GM19468 (cell line): ENCODE results near the gene RHBDL3.
"Not testable (repeated sequence)": the region's sequence is repeated elsewhere in the genome, so short reads cannot be mapped to it uniquely, and the experiment has no call there.

Source experiments
- ATAC-seq: cut with Tn5 transposase; IDR thresholded peaks from one replicate; pipeline ENCODE4 v1.9.1; 2021; ENCODE audit warnings: mild to moderate bottlenecking, moderate library complexity, moderate number of reproducible peaks; ENCODE audit not compliant: unreplicated experiment; ENCODE audit errors: extremely low read depth

The RHBDL3 gene

DNA sequence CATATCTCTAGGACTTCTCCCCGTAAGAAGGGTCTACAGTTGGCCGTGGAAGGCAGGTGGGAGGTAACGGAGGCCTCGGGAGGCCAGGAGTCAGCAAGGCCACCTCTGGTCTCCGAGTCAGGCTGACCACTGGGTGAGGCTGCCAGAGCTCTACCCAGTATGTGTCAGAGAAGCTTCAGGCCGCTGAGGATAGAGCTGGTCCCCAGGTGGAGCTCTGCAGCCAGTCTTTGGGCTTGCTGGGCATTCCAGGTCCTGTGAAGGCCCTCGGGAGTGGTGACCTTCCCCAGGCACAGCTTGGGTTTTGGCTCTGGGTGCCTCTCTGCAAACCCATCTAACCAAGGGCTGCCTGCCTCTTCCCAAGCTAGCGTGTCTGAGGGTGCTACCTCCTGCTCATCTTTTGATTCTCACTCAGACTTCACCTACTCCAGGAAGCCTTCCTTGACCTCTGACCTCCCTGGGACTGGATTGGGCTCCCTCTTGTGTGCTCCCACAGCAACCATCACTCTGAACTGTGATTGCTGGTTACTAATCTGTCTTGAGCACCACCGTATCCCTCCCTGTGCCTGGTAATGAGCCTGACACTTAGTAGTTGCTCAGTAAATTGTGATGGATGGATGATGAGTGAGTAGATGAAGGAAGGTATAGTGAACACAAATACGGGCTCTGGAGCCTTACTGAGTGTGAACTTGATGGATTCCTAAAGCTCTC lies 22.3 kb downstream of the RHBDL3 start:
- no peak for ATAC-seq

DNA sequence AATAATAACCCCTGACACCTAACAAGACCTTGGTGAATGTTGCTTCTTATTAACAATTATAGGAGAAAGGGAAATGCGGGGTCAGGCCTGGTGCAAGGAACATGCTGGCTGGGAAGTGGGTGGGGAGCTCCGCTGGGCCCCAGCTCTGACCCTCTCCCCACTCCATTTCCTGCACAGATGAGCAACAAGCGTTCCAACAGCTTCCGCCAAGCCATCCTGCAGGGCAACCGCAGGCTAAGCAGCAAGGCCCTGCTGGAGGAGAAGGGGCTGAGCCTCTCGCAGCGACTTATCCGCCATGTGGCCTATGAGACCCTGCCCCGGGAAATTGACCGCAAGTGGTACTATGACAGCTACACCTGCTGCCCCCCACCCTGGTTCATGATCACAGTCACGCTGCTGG lies 23.0 kb downstream of the RHBDL3 start:
- ATAC-seq = no peak

DNA sequence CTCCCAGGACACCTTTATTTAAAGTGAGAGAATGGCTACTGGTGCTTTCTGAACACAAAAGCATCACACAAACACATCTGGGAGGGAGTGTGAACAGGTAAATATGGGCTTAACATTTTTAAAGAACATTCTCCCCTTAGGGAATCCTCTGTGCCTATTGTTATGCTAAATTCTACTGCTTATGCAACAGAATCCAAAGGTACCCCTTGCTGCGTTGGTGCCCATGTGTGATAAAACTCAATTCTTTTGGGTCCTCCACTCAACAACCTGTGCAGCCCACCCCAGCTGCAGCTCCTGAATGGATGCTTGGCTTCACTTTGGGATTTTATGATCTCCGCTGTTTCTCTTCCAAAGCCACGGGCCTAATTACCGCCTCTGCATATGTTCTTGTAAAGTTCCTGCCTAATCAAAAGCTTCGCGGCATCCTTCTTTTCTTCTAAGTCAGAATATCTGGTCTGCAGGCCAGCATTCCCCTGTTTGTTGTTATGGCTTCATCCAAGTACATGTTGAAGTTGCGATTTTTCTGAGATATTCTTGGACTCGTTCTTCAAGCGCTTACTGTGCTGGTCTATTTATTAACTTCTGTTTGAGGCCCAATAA lies 23.9 kb downstream of the RHBDL3 start:
- ATAC-seq = no peak

DNA sequence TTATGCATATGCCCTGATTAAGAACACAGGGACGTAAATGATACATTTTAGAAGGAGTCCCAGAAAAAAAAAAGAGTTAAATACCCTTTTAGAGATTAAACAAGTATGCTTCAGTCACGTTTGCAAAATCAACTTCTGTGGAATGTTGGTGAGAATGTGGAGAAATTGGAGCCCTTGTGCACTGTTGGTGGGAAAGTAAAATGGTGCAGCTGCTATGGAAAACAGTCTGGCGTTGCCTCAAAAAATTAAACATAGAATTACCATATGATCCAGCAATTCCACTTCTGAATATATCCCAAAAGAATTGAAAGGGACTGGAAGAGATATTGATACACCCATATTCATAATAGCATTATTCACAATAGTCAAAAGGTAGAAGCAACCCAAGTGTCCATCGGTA lies 26.5 kb downstream of the RHBDL3 start:
- ATAC-seq = no peak

DNA sequence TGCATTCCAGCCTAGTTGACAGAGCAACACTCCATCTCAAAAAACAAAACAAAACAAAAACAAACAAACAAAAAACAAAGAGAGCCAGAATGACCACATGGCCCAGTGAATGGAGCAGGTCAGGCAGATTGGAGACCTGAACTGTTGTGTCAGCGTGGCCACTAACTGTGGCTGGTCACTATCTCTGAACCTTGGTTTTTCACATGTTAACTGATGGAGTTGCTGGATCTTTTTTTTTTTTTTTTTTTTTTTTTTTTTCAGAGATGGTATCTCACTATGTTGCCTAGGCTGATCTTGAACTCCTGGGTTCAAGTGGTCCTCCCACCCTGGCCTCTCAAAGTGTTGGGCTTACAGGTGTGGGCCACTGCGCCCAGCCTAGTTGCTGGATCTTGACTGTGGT lies 31.8 kb downstream of the RHBDL3 start:
- ATAC-seq = no peak

DNA sequence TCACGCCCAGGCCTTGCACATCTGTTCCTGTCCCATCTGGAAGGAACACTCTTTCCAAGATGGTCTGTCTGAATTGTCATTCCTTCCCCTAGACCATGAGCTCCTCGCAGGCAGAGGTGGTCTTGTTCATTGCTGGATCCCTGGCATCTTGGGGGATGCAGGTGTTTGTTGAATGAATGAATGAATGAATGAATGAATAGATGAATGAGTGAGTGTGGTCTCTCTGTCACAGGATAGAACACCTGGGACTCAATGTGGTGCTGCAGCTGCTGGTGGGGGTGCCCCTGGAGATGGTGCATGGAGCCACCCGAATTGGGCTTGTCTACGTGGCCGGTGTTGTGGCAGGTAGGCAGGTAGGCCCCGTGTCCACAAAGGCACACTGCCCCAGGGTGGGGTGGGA lies 32.2 kb downstream of the RHBDL3 start:
- no peak for ATAC-seq

DNA sequence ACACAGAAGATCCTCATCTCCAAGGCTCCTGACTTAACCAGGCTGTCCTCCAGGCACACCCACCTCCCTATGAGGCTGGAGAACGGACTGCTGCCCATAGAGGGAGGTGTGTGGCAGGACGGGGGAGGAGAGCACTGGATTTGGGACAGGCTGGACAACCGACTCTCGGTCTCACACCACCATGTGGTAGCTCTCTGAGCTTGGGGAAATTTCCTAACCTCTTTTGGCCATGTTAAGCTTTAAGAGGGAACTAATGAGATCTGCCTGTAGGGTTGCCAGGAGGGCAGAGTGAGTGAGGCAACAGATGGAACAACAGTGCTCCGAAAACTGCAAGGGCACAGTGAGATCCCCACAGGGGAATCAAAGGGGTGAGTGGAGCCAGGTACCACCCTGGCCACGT lies 32.7 kb downstream of the RHBDL3 start:
- no peak for ATAC-seq

DNA sequence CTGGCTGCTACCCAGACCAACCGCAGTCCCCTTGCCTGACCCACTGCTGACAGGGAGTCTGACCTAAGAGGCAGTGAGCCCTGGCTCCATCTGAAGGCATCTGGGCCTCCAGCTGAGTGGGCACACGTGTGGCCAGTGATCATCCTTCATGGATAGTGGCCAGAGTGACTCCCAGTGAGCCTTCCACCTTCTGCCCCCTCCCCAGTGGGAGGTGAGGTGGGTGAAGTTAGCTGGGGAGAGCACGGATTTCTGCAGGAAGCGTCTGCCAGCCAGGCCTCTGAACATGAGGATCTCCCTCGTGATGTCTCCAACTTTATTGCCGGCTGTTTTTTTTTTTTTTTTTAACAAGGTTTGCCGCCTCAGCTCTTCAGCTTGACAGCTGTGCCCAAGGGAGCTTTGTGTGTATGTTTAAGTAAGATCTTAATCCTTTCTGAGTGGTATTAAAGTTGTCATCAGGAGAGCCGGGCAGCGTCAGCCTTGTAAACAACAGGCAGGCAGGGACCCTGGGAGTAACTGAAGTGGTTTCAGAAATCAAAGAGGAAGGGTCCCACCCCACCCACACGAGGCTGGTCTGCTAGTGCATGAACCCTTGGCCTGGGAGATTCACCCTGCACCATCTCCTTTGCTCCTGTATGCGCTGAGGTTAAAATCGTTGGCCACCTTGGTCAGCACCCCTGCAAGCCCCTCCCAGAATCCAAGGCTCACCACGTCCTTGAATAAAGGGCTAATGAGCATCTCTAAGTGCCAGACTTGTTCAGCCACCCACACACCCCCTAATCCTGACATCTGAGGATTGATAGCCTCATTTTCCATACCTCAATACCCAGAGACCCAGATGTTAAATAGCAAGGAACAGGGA lies 33.3 kb downstream of the RHBDL3 start:
- no peak for ATAC-seq

DNA sequence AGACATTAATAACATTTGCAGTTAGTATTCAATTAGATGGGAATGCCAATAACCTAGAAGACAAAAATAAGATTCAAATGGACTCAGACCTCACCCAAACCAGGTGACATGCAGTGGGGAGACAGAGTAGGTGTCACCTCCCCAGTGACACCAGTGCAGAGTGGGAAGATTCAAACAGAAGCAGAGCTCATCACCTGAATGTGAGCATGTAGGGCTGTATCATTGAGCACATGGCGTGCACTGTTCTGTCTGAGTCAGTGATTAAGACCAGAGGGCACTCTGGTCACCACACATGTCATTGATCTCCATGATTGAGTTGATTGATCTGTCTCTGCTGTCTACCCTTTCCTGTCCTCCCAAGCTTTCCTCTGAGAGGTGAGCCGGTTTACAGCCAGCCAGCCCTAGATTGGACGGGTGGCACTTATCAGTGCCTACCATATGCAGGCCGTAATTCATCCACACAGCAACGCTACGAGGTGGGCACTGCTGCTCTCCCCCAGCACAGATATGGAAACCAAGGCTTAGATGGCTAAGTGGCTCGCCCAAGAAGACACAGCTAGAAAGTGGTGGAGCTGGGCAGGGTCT lies 34.0 kb downstream of the RHBDL3 start:
- ATAC-seq = no peak

DNA sequence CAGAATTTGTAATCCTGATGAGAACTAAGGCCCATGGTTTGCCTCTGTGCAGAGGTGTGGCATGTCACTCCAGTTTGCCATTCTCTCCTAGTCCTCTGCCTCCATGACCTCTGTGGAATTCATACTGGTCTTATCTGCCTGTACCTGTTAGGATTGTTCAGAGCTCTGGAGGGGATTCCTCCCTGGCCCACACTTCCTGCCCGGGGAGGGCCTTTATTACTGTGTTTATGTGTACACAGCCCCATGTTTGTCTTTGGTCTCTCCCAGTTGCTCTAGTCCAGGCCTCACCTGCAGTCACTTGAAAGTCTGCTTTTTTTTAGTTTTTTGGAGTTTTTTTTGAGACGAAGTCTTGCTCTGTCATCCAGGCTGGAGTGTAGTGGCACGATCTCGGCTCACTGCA lies 36.4 kb downstream of the RHBDL3 start:
- no peak for ATAC-seq

DNA sequence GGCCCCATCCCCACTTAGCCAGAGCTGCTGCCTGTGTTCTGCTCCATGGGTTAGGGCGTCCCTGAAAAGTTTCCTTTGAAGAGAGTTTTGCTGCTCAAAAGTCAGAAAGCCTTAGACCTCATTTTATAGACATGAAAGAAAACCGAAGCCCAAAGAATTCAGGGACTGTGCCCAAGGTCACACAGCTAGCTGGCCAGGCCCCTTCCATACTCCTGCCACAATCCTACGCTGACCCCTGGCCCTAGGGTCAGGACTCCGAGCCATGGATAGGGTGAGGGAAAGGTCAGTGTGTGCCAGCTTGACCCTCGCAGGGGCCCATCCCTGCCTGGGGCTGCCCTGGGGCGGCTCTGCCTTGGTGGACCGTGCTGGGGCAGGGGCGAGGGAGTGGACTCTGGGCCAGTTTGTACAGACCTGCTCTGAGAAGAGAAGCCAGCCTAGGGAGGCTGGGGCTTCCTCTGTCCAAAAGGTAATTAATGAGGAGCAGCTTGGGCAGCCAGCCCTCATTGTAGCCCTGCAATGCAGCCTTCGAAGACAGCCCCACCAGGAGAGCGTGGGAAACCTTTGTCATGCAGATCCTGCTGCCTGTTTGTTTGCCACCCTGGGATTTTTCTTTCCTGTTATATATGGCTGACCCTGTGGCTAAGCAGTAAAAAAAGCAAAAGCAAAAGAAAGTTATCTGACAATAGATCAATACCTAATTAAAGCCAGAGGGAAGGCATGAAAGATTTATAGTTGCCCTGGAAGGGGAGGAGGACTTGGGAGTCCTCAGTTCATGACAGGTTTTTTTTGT lies 37.4 kb downstream of the RHBDL3 start:
- no peak for ATAC-seq

DNA sequence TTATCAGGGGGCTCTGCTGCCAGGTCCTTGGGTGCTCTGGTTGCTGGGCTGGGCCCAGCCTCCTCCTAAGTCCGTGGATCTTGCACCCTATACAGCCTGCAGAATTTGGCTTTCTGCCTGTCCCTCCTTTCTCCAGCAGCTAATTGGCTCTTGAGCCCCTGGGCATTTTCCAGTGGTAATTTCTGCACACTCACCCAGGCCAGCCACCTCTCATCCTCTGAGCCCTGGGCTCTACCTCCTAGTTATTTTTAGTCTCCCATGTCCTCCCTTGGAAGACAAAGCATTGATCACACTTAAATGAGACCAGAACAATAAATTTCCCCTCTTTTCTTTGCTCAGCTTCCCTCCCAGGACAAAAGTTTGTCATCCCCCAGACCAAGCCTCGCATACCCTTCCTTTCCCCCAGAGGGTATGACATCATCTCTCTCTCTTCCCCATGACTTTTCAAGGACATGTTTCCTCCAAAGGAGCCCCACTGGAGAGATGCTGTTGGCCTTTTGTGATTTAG lies 38.2 kb downstream of the RHBDL3 start:
- ATAC-seq = no peak

DNA sequence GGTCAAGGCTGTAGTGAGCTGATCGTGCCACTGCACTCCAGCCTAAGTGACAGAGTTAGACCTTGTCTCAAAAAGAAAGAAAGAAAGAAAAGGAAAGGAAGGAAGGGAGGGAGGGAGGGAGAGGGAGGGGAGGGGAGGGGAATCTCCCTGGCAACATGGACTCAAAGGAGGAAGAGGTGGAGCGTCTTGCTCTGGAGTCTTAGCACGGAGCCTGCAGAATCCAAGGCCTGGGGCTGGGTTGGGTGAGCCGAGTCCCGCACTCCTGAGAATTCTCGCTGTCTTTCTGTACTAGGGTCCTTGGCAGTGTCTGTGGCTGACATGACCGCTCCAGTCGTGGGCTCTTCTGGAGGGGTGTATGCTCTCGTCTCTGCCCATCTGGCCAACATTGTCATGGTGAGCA lies 39.4 kb downstream of the RHBDL3 start:
- no peak for ATAC-seq

DNA sequence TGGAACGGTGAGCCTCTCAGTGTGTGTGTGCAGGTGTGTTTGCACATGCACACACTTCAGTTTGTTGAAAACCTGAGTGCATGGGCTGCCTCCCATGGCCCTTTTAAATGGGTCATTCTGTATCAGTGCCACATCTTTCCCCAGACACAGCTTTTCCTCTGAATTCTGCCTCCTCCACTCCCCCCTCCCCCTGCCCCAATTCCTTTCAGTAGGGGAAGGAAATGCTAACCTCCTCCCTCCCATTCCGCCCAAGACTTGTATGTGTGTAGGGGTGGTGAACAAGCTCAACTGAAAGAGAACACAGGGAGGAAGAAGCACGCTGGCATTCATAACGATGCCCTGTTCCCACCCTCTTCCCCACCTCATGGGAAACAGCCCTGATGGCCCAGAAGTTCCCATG lies 42.0 kb downstream of the RHBDL3 start:
- ATAC-seq = no peak

DNA sequence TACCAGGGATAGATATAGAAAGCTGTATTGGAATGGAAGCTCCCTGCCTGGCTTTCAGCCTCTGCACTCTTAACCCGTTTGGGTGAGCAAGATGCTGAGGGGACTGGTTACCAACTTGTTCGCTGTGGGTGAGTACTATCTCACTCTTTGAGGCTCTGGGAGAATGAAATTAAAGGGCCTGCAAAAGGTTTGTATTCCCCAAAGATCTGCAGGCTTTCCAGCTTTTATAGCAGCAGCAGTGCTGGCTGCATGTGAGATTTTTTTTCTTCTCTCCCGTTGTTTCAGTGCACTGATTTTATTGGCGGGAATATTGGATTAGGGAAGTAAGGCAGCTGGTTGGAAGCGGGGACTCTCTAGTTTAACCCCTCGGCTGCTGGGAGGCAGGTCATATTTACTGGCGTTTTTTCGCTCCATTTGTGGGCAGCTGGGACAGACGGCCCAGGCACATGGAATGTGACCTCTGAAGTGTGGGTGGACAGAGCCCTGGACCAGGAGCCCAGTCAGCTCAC lies 45.5 kb downstream of the RHBDL3 start:
- ATAC-seq = no peak

DNA sequence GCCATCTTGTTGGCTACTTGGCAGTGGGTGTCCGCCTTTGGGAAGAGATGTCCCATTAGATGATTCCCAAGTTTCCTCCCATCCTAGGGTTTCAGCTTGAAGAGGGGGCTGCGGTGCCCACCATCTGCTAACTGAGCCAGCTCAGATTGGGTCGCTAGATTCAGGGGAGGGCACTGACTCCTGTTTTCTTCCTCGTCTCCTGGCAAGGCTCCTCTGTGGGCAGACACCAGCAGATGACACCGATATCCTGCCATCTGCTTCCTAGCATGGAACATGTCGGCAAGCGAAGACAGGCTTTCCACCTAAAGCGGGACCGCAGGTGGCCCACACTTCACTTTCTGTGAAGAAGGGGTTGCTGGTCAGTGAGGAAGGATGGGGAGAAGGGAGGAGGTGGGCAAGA lies 49.0 kb downstream of the RHBDL3 start:
- no peak for ATAC-seq

DNA sequence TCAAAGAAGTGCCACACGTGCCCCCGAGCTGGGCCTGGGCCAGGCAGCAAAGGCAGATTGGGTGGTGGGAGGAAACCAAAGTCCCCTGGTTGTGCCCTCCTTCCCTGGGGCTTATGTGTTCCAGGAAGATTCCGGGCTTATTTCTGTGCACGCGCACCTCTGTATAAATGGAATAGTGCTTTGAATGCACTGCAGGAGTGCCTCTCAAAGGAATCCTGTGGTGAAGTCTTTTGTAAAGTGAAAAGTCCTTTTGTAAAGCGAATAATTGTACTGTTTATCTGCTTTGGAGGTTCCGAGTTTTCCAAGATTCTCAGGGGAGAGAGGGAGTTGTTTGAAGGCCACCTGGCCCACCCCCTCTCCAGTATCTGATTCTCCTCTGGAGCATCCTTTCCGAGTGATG lies 49.5 kb downstream of the RHBDL3 start:
- no peak for ATAC-seq

DNA sequence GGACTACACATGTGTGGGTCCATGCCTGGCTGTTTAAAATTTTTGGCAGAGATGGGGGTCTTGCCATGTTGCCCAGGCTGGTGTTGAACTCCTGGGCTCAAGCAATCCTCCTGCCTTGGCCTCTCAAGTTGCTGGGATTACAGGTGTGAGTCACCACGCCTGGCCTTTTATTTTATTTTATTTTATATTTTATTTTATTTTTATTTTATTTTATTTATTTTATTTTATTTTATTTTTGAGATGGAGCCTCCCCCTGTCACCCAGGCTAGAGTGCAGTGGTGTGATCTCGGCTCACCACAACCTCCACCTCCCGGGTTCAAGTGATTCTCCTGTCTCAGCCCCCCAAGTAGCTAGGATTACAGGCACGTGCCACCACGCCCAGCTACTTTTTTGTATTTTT lies 51.0 kb downstream of the RHBDL3 start:
- ATAC-seq = not testable (repeated sequence)

DNA sequence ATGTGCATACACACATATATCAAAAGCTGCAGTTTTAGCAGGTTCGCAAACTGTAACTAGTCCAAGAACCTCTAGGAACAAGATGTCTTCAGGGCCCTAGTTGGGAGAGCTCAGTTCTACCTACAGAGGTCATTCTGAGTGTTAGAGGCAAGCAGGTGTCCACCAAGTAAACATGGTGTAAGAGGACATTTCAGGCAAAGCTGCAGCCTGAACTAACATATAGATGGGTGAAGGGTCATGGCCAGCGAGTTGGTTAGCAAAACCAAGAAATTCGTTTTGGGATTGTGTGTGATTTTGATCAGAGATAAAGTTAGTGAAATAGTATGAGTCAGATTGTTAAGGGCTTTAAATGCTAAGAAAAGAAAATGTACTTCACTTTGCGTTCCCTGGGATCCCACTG lies 51.7 kb downstream of the RHBDL3 start:
- no peak for ATAC-seq

DNA sequence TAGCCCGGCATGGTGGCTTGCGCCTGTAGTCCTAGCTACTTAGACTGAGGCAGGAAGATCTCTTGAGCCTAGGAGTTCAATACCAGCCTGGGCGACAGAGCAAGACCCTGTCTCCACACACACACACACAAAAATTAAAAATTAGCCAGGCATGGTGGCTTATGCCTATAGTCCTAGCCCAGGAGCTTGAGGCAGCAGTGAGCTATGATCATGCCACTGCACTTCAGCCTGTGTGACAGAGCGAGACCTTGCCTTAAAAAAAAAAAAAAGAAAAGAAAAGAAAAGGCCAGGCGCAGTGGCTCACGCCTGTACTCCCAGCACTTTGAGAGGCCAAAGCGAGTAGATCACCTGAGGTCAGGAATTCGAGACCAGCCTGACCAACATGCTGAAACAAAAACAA lies 52.4 kb downstream of the RHBDL3 start:
- no peak for ATAC-seq
